ENCODE data around the gene PRTG.

GRCh38 chr15:55738715-55739114 lies 4.2 kb downstream of the PRTG start:
- TF ChIP-seq, protein P1, sequence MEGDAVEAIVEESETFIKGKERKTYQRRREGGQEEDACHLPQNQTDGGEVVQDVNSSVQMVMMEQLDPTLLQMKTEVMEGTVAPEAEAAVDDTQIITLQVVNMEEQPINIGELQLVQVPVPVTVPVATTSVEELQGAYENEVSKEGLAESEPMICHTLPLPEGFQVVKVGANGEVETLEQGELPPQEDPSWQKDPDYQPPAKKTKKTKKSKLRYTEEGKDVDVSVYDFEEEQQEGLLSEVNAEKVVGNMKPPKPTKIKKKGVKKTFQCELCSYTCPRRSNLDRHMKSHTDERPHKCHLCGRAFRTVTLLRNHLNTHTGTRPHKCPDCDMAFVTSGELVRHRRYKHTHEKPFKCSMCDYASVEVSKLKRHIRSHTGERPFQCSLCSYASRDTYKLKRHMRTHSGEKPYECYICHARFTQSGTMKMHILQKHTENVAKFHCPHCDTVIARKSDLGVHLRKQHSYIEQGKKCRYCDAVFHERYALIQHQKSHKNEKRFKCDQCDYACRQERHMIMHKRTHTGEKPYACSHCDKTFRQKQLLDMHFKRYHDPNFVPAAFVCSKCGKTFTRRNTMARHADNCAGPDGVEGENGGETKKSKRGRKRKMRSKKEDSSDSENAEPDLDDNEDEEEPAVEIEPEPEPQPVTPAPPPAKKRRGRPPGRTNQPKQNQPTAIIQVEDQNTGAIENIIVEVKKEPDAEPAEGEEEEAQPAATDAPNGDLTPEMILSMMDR (IDR thresholded peaks at IDR 0.05), result no peak
- TF ChIP-seq ZFX (IDR thresholded peaks at IDR 0.05; ENCODE audit: borderline replicate concordance), result no peak
